SK-N-SH (cell line): ENCODE data around the gene RBMS1. TPM values are rescaled to one million over a fixed set of nuclear protein-coding genes. Genes with fewer than 3 reads are reported as not detected.
A peak's percentile ranks its signal among the peaks of the same experiment; 100 is the strongest.

ENCODE experiments used
- CTCF ChIA-PET: fragments of 300-600, 350-600 bp; formaldehyde crosslinking; extraction: SDS; loops from one replicate; lab custom pipeline; 2021; lab: Yijun Ruan, JAX
- POLR2A ChIA-PET: fragments of 350-600 bp; sonication (Branson Sonifier 250); formaldehyde crosslinking; extraction: SDS; loops from one replicate; lab custom pipeline; 2020; ENCODE audit warnings: antibody characterized with exemption, inconsistent platforms; lab: Yijun Ruan, JAX
- DNase-seq: peaks from one replicate; pipeline ENCODE4 v3.0.0; 2012
- H2AFZ ChIP-seq: fragments of 200-600 bp; sonication (generic); 2 replicates; pipeline ENCODE4 v1.8.1; 2016; ENCODE audit warnings: antibody characterized with exemption, mild to moderate bottlenecking, low read depth
- H3F3A ChIP-seq: fragments of 200-600 bp; sonication (generic); replicated peaks from 2 replicates; pipeline ENCODE3; 2016; ENCODE audit warnings: antibody characterized with exemption, mild to moderate bottlenecking; ENCODE audit not compliant: insufficient read depth
- H3K27ac ChIP-seq, 2 experiments: fragments of 200-500 bp in 1 of 2; fragments of 200-600 bp in 1 of 2; sonication (Bioruptor generic) in 1 of 2; sonication (generic), shearing (Covaris generic) in 1 of 2; 2 replicates each; pipeline versions ENCODE4 v1.5.1 to v1.6.1; 2014 to 2016; ENCODE audit warnings: low read depth in 2 of 2, inconsistent platforms in 1 of 2, low read length in 1 of 2, mild to moderate bottlenecking in 1 of 2, mixed read lengths in 1 of 2
- H3K27me3 ChIP-seq: fragments of 200-600 bp; sonication (generic), shearing (Covaris generic); 2 replicates; pipeline ENCODE4 v1.6.1; 2016; ENCODE audit warnings: mixed run types; ENCODE audit not compliant: insufficient read depth
- H3K36me3 ChIP-seq, 2 experiments: fragments of 200-500 bp in 1 of 2; fragments of 200-600 bp in 1 of 2; sonication (Bioruptor generic) in 1 of 2; sonication (generic) in 1 of 2; replicated peaks in 1 of 2; 2 replicates each; pipeline versions ENCODE3 to v1.5.1; 2014 to 2016; ENCODE audit warnings: low read length in 1 of 2, mild to moderate bottlenecking in 1 of 2; ENCODE audit not compliant: insufficient read depth in 2 of 2, control insufficient read depth in 1 of 2
- H3K4me1 ChIP-seq, 2 experiments: fragments of 200-500 bp in 1 of 2; fragments of 200-600 bp in 1 of 2; sonication (Bioruptor generic) in 1 of 2; sonication (generic), shearing (Covaris generic) in 1 of 2; 2 replicates each; pipeline versions ENCODE4 v1.5.1 to v1.6.1; 2014 to 2016; ENCODE audit warnings: low read depth in 1 of 2, low read length in 1 of 2, mixed run types in 1 of 2; ENCODE audit not compliant: insufficient read depth in 2 of 2, control insufficient read depth in 1 of 2
- H3K4me2 ChIP-seq: fragments of 200-600 bp; sonication (generic), shearing (Covaris generic); 2 replicates; pipeline ENCODE4 v1.6.1; 2017; ENCODE audit warnings: mixed run types
- H3K4me3 ChIP-seq, 2 experiments: fragments of 200-500 bp in 1 of 2; fragments of 200-600 bp in 1 of 2; sonication (Bioruptor generic) in 1 of 2; sonication (generic), shearing (Covaris generic) in 1 of 2; 2 replicates each; pipeline versions ENCODE4 v1.5.1 to v1.8.1; 2014 to 2016; ENCODE audit warnings: low read depth in 2 of 2, inconsistent platforms in 1 of 2, low read length in 1 of 2, mild to moderate bottlenecking in 1 of 2, mixed read lengths in 1 of 2, moderate library complexity in 1 of 2
- H3K79me2 ChIP-seq: fragments of 200-600 bp; sonication (generic); 2 replicates; pipeline ENCODE4 v1.8.1; 2017; ENCODE audit warnings: mild to moderate bottlenecking; ENCODE audit not compliant: insufficient read depth
- H3K9ac ChIP-seq: fragments of 200-600 bp; sonication (generic); 2 replicates; pipeline ENCODE4 v1.6.1; 2017; ENCODE audit warnings: mixed run types
- H3K9me2 ChIP-seq: fragments of 200-600 bp; sonication (generic); 2 replicates; pipeline ENCODE4 v1.6.1; 2017; ENCODE audit warnings: mixed run types
- H3K9me3 ChIP-seq: fragments of 200-600 bp; sonication (generic); 2 replicates; pipeline ENCODE4 v1.6.1; 2017; ENCODE audit warnings: mixed run types, mild to moderate bottlenecking, moderate library complexity
- H4K20me1 ChIP-seq: fragments of 200-600 bp; sonication (generic); 2 replicates; pipeline ENCODE4 v1.6.1; 2017; ENCODE audit warnings: mild to moderate bottlenecking, mixed run types; ENCODE audit not compliant: insufficient read depth
- CHD2 ChIP-seq: fragments of 150-350 bp; IDR thresholded peaks from 2 replicates; pipeline ENCODE4 v1.6.1; 2018; ENCODE audit warnings: low read length; ENCODE audit not compliant: partially characterized antibody
- EP300 ChIP-seq, 2 experiments: IDR thresholded peaks; 2 replicates each; pipeline versions ENCODE4 v1.4.0 to v1.6.1; 2012; ENCODE audit warnings: borderline replicate concordance in 1 of 2, low read depth in 1 of 2, low read length in 1 of 2
- EZH2phosphoT487 ChIP-seq: fragments of 200-600 bp; sonication (generic); IDR thresholded peaks from 2 replicates; pipeline ENCODE4 v1.6.1; 2017; ENCODE audit warnings: low read depth, mixed run types, mild to moderate bottlenecking, antibody characterized with exemption, moderate library complexity, borderline replicate concordance
- FOXM1 ChIP-seq: IDR thresholded peaks from 2 replicates; pipeline ENCODE4 v1.4.0; 2012; ENCODE audit warnings: low read depth, mild to moderate bottlenecking
- GABPA ChIP-seq: IDR thresholded peaks from 2 replicates; pipeline ENCODE4 v1.4.0; 2012; ENCODE audit warnings: low read depth, mild to moderate bottlenecking
- GATA2 ChIP-seq: sonication (generic); formaldehyde crosslinking; IDR thresholded peaks from 2 replicates; pipeline ENCODE4 v1.5.0; 2020; ENCODE audit warnings: mild to moderate bottlenecking, missing genetic modification reagents
- IRF3 ChIP-seq: fragments of 150-350 bp; IDR thresholded peaks from 2 replicates; pipeline ENCODE4 v1.6.1; 2016; ENCODE audit warnings: mild to moderate bottlenecking, low read depth, low read length
- JUND ChIP-seq: IDR thresholded peaks from 2 replicates; pipeline ENCODE4 v1.4.0; 2012
- MAX ChIP-seq: IDR thresholded peaks from 2 replicates; pipeline ENCODE4 v1.4.0; 2012; ENCODE audit warnings: low read depth
- MEF2A ChIP-seq: IDR thresholded peaks from 2 replicates; pipeline ENCODE4 v1.4.0; 2012; ENCODE audit warnings: low read depth, borderline replicate concordance
- MXI1 ChIP-seq: IDR thresholded peaks from 2 replicates; pipeline ENCODE4 v1.6.1; 2012; ENCODE audit warnings: mild to moderate bottlenecking, low read depth, low read length, improper control_type of control experiment
- NFIC ChIP-seq: IDR thresholded peaks from 2 replicates; pipeline ENCODE4 v1.4.0; 2012; ENCODE audit warnings: borderline replicate concordance
- NRF1 ChIP-seq: IDR thresholded peaks from 2 replicates; pipeline ENCODE4 v1.6.1; 2012; ENCODE audit warnings: low read depth, mild to moderate bottlenecking, low read length
- PBX3 ChIP-seq: IDR thresholded peaks from 2 replicates; pipeline ENCODE4; 2012
- POLR2AphosphoS5 ChIP-seq: IDR thresholded peaks from 2 replicates; pipeline ENCODE4 v1.6.1; 2012; ENCODE audit warnings: low read depth, low read length
- RCOR1 ChIP-seq: fragments of 150-350 bp; IDR thresholded peaks from 2 replicates; pipeline ENCODE4 v1.6.1; 2017; ENCODE audit warnings: antibody characterized with exemption, low read length
- REST ChIP-seq: IDR thresholded peaks from 2 replicates; pipeline ENCODE4 v1.6.1; 2012; ENCODE audit warnings: mild to moderate bottlenecking, low read depth, low read length, moderate library complexity
- RXRA ChIP-seq: IDR thresholded peaks from 2 replicates; pipeline ENCODE4 v1.4.0; 2012; ENCODE audit warnings: low read depth, mild to moderate bottlenecking, borderline replicate concordance
- TAF1 ChIP-seq: IDR thresholded peaks from 2 replicates; pipeline ENCODE4 v1.6.1; 2012; ENCODE audit warnings: low read depth, mild to moderate bottlenecking, low read length, moderate library complexity, borderline replicate concordance
- TCF12 ChIP-seq: IDR thresholded peaks from 2 replicates; pipeline ENCODE4 v1.4.0; 2012
- TEAD4 ChIP-seq: IDR thresholded peaks from 2 replicates; pipeline ENCODE4 v1.4.0; 2012; ENCODE audit warnings: mild to moderate bottlenecking, borderline replicate concordance; ENCODE audit not compliant: insufficient read depth
- USF1 ChIP-seq: IDR thresholded peaks from 2 replicates; pipeline ENCODE4 v1.4.0; 2012; ENCODE audit warnings: low read depth, borderline replicate concordance
- USF2 ChIP-seq: fragments of 150-350 bp; IDR thresholded peaks from 2 replicates; pipeline ENCODE4 v1.6.1; 2017; ENCODE audit warnings: antibody characterized with exemption, low read length, low read depth, borderline replicate concordance
- YY1 ChIP-seq: IDR thresholded peaks from 2 replicates; pipeline ENCODE4 v1.4.0; 2012; ENCODE audit warnings: low read depth, mild to moderate bottlenecking
- ZBTB33 ChIP-seq: IDR thresholded peaks from 2 replicates; pipeline ENCODE4 v1.4.0; 2012; ENCODE audit warnings: low read depth, borderline replicate concordance
- WGBS: methylation state at CpG from one replicate; pipeline ENCODE4 v1.1.6; 2017; ENCODE audit warnings: low lambda C conversion rate; 5-methylcytosine and 5-hydroxymethylcytosine counted together
- polyA plus RNA-seq, 3 experiments: library from polyadenylated mRNA; depleted of rRNA; stranded (reverse); fragments of >200 nt; gene quantifications; 2 replicates each; pipeline ENCODE4 v1.2.3, GENCODE V29; 2012

RBMS1 gene
- polyA plus RNA-seq, 1 of the 3 experiments (the other 2 are of a cell fraction), result 56.5 TPM

- H3K9ac ChIP-seq, result no peak overlapping the region
- WGBS, result 27% methylated on average over 2 of the region's 2 CpGs
- H3K27ac ChIP-seq, result peak overlapping the region; percentile 12 to 72
- peaks cover 5% of the 10 kb centered on the region for H3F3A ChIP-seq
- peaks cover 18 to 41% of the 10 kb centered on the region in 2 experiments; a peak in 3 of 4 replicates for H3K4me1 ChIP-seq
- peaks cover 100% of the 10 kb centered on the region for H3K79me2 ChIP-seq
- no peak for DNase-seq
- no peak overlapping the region for H3K4me3 ChIP-seq
- H3K27me3 ChIP-seq, result no peaks in the 10 kb centered on the region
- no peaks in the 10 kb centered on the region for H3K9me2 ChIP-seq
- H2AFZ ChIP-seq, result no peak overlapping the region
- peaks cover 53% of the 10 kb centered on the region for H4K20me1 ChIP-seq
- H3K36me3 ChIP-seq, result peaks cover 6 to 13% of the 10 kb centered on the region in 2 experiments
- no peaks in the 10 kb centered on the region for H3K9me3 ChIP-seq
- 0 out of 2 replicates have a peak overlapping the region, but pooled peaks have one; percentile 5 for H3K4me2 ChIP-seq
- ChIA-PET CTCF (interaction anchor here (0.9 kb wide), 1 partner anchor 86 kb away, joined by 4 read pairs; no protein-coding TSS in a partner anchor), POLR2A (no interaction called here)
- TF ChIP-seq TCF12, result no peak
- TF ChIP-seq RXRA, result no peak
- no peak for TF ChIP-seq NFIC
- TF ChIP-seq GABPA, result no peak
- no peak for TF ChIP-seq EZH2phosphoT487
- TF ChIP-seq USF1, result no peak
- TF ChIP-seq USF2, result no peak
- no peak for TF ChIP-seq NRF1
- no peak for TF ChIP-seq YY1
- TF ChIP-seq CHD2, result no peak
- TF ChIP-seq MAX, result no peak
- no peak for TF ChIP-seq TAF1
- TF ChIP-seq FOXM1, result no peak
- TF ChIP-seq MXI1, result no peak
- TF ChIP-seq EP300 (IDR thresholded peaks at IDR 0.05; ENCODE audit: borderline replicate concordance in 1 of 2, low read depth in 1 of 2, low read length in 1 of 2), result peak in 1 of 2 experiments; percentile 28; a peak in 1 of 4 replicates
- no peak for TF ChIP-seq PBX3
- peak; percentile 41; the same call in 1 of the 2 replicates for TF ChIP-seq RCOR1
- TF ChIP-seq GATA2 (CRISPR knock-in tag), result no peak
- no peak for TF ChIP-seq ZBTB33
- 0 out of 2 replicates have a peak, but pooled peaks have one; percentile 11 for TF ChIP-seq TEAD4
- TF ChIP-seq REST, result no peak
- TF ChIP-seq POLR2AphosphoS5, result no peak
- no peak for TF ChIP-seq IRF3
- no peak for TF ChIP-seq MEF2A
- TF ChIP-seq JUND, result no peak
These were observed 150.2 kb downstream of the RBMS1 start for GRCh38 chr2:160343404-160343803.
